Naive thymus-derived CD4-positive, alpha-beta T cell (primary cell): ENCODE results near the gene TRAIP. TPM values are rescaled to one million over a fixed set of nuclear protein-coding genes. Genes with fewer than 3 reads are reported as not detected.

ENCODE experiments used
- ATAC-seq: fragments of 150-1000 bp; cut with Tn5 transposase; 2 replicates; pipeline ENCODE4 v1.10.0; 2021; ENCODE audit warnings: mild to moderate bottlenecking, moderate library complexity
- CTCF ChIA-PET: fragments of 350-600 bp; sonication (Branson Sonifier 250); formaldehyde crosslinking; loops from one replicate; lab custom pipeline; 2021; ENCODE audit warnings: antibody characterized with exemption; lab: Charles Lee
- POLR2A ChIA-PET: fragments of 350-600 bp; sonication (Branson Sonifier 250); formaldehyde crosslinking; loops from one replicate; lab custom pipeline; 2021; ENCODE audit warnings: antibody characterized with exemption, inconsistent platforms; lab: Charles Lee
- DNase-seq, 9 donors: peaks; one replicate each; pipeline versions ENCODE4 v3.0.0 to v3.0.0-alpha.2; 2020 to 2022; ENCODE audit warnings: mixed read lengths in 1 of 9
- H3K27ac ChIP-seq: one replicate; pipeline ENCODE4 v1.7.0; 2013; ENCODE audit warnings: mild to moderate bottlenecking, low read depth, low read length, moderate library complexity
- H3K27me3 ChIP-seq, 2 donors: one replicate each; pipeline ENCODE4 v1.7.0; 2013; ENCODE audit warnings: low read length in 2 of 2, mild to moderate bottlenecking in 2 of 2, moderate library complexity in 2 of 2; ENCODE audit not compliant: control insufficient read depth in 2 of 2, insufficient read depth in 2 of 2
- H3K36me3 ChIP-seq, 3 experiments: 1 replicate in 2 of 3; 2 replicates in 1 of 3; pipeline ENCODE4 v1.7.0; 2013; ENCODE audit warnings: low read length in 3 of 3, mild to moderate bottlenecking in 3 of 3, moderate library complexity in 1 of 3; ENCODE audit not compliant: insufficient read depth in 3 of 3, control insufficient read depth in 2 of 3
- H3K4me1 ChIP-seq, 2 donors: one replicate each; pipeline ENCODE4 v1.7.0; 2013; ENCODE audit warnings: low read length in 2 of 2, mild to moderate bottlenecking in 2 of 2, moderate library complexity in 1 of 2; ENCODE audit not compliant: control insufficient read depth in 2 of 2, insufficient read depth in 2 of 2
- H3K4me3 ChIP-seq: 2 replicates; pipeline ENCODE4 v1.7.0; 2013; ENCODE audit warnings: mild to moderate bottlenecking, low read length
- H3K9me3 ChIP-seq, 3 experiments: 1 replicate in 2 of 3; 2 replicates in 1 of 3; pipeline ENCODE4 v1.7.0; 2013; ENCODE audit warnings: low read length in 3 of 3; ENCODE audit not compliant: control insufficient read depth in 2 of 3
- H3K27ac Mint-ChIP-seq, 9 donors: one replicate each; pipeline ENCODE4 v1.8.0; 2020 to 2022; ENCODE audit warnings: mixed read lengths in 9 of 9, mild to moderate bottlenecking in 8 of 9, moderate library complexity in 5 of 9, inconsistent platforms in 2 of 9
- H3K27me3 Mint-ChIP-seq, 5 donors: one replicate each; pipeline ENCODE4 v1.8.0; 2021 to 2022; ENCODE audit warnings: mixed read lengths in 5 of 5, mild to moderate bottlenecking in 1 of 5
- H3K36me3 Mint-ChIP-seq, 5 donors: one replicate each; pipeline ENCODE4 v1.8.0; 2020 to 2022; ENCODE audit warnings: mixed read lengths in 5 of 5, mild to moderate bottlenecking in 3 of 5, inconsistent platforms in 1 of 5
- H3K4me1 Mint-ChIP-seq, 7 donors: one replicate each; pipeline ENCODE4 v1.8.0; 2020 to 2022; ENCODE audit warnings: mixed read lengths in 7 of 7, mild to moderate bottlenecking in 3 of 7, inconsistent platforms in 1 of 7
- H3K4me3 Mint-ChIP-seq, 10 donors: one replicate each; pipeline ENCODE4 v1.8.0; 2020 to 2022; ENCODE audit warnings: mild to moderate bottlenecking in 10 of 10, mixed read lengths in 10 of 10, moderate library complexity in 6 of 10, inconsistent platforms in 2 of 10
- H3K9me3 Mint-ChIP-seq, 11 donors: one replicate each; pipeline ENCODE4 v1.8.0; 2020 to 2022; ENCODE audit warnings: mixed read lengths in 11 of 11, mild to moderate bottlenecking in 4 of 11, inconsistent platforms in 1 of 11, moderate library complexity in 1 of 11
- intact Hi-C, 2 donors: fragments of 100-400 bp; cut with micrococcal nuclease; formaldehyde crosslinking; loops; one replicate each; pipeline ENCODE4 v1.15.1; 2023
- polyA plus RNA-seq, 2 donors: library from polyadenylated mRNA; unstranded; fragments of 300-500 nt; fragmentation: Illumina TruSeq; gene quantifications; one replicate each; pipeline ENCODE4 v1.2.3, GENCODE V29; 2021
- total RNA-seq, 6 experiments: library from RNA in 5 of 6; stranded (reverse) in 5 of 6; gene quantifications; 1 replicate in 5 of 6; 2 replicates in 1 of 6; pipeline ENCODE4 v1.2.3 and lab custom pipeline; 2021 to 2026

TRAIP gene
- total and polyA plus RNA-seq, 7 experiments from 2014 or later, result 2.7 to 22.5 (median 5.5) TPM

- no peak for ATAC-seq
- Mint-ChIP-seq H3K36me3 (no peaks in the 10 kb centered on the region), H3K9me3 (no peaks in the 10 kb centered on the region), H3K4me3 (no peak overlapping the region), H3K27ac (peak overlapping the region in 1 of 9 donors; percentile 18), H3K27me3 (peaks cover 0 to 7% (median 3%) of the 10 kb centered on the region in 5 donors), H3K4me1 (peaks cover 0 to 6% (median 0%) of the 10 kb centered on the region in 7 donors)
- DNase-seq, result no peak
- ChIA-PET POLR2A (no interaction called here), CTCF (no interaction called here)
- Histone ChIP-seq H3K27me3 (no peaks in the 10 kb centered on the region), H3K4me1 (no peaks in the 10 kb centered on the region), H3K27ac (no peak overlapping the region), H3K4me3 (no peak overlapping the region), H3K9me3 (no peaks in the 10 kb centered on the region), H3K36me3 (no peaks in the 10 kb centered on the region)
- intact Hi-C loops, result no loop called here
These were observed 21.4 kb upstream of the TRAIP start for GRCh38 chr3:49877716-49878115.

GRCh38 chr3:49876567-49876966, 20.2 kb upstream of the TRAIP start:
- no peaks in the 10 kb centered on the region for H3K36me3 Mint-ChIP-seq
- no peak for ATAC-seq
- intact Hi-C loops, result no loop called here
- Histone ChIP-seq H3K27me3 (no peaks in the 10 kb centered on the region), H3K9me3 (no peaks in the 10 kb centered on the region), H3K4me1 (no peaks in the 10 kb centered on the region), H3K27ac (no peak overlapping the region), H3K36me3 (no peaks in the 10 kb centered on the region), H3K4me3 (no peak overlapping the region)
- H3K4me1 Mint-ChIP-seq, result peaks cover 0 to 5% (median 0%) of the 10 kb centered on the region in 7 donors
- POLR2A ChIA-PET, result interaction anchor here (1.2 kb wide), 1 partner anchor 114 kb away, joined by 3 read pairs; no protein-coding TSS in a partner anchor
- H3K27ac Mint-ChIP-seq, result no peak overlapping the region
- no peak for DNase-seq
- H3K27me3 Mint-ChIP-seq, result peaks cover 0 to 7% (median 2%) of the 10 kb centered on the region in 5 donors
- no peaks in the 10 kb centered on the region for H3K9me3 Mint-ChIP-seq
- CTCF ChIA-PET, result no interaction called here
- H3K4me3 Mint-ChIP-seq, result no peak overlapping the region

GRCh38 chr3:49873623-49874022, 17.3 kb upstream of the TRAIP start:
- no peak overlapping the region for H3K4me3 ChIP-seq
- ATAC-seq (no peak), DNase-seq (no peak)
- Mint-ChIP-seq H3K27me3 (peaks cover 3 to 26% (median 11%) of the 10 kb centered on the region in 5 donors), H3K36me3 (no peaks in the 10 kb centered on the region), H3K9me3 (no peaks in the 10 kb centered on the region), H3K27ac (no peak overlapping the region), H3K4me1 (peaks cover 0 to 7% (median 0%) of the 10 kb centered on the region in 7 donors), H3K4me3 (no peak overlapping the region)
- ChIA-PET CTCF (no interaction called here), POLR2A (no interaction called here)
- H3K9me3 ChIP-seq, result no peaks in the 10 kb centered on the region
- H3K36me3 ChIP-seq, result no peaks in the 10 kb centered on the region
- H3K27ac ChIP-seq, result no peak overlapping the region
- H3K27me3 ChIP-seq, result peaks cover 5 to 7% of the 10 kb centered on the region in 2 donors
- intact Hi-C loops, result no loop called here
- H3K4me1 ChIP-seq, result no peaks in the 10 kb centered on the region

GRCh38 chr3:49872801-49873281, 16.5 kb upstream of the TRAIP start:
- H3K4me1 Mint-ChIP-seq, result peaks cover 0 to 7% (median 0%) of the 10 kb centered on the region in 7 donors
- no peak overlapping the region for H3K27ac ChIP-seq
- no peaks in the 10 kb centered on the region for H3K36me3 ChIP-seq
- no peaks in the 10 kb centered on the region for H3K36me3 Mint-ChIP-seq
- intact Hi-C loops, result no loop called here
- H3K27me3 Mint-ChIP-seq, result peaks cover 10 to 34% (median 19%) of the 10 kb centered on the region in 5 donors
- CTCF ChIA-PET, result no interaction called here
- H3K27me3 ChIP-seq, result peaks cover 10 to 15% of the 10 kb centered on the region in 2 donors
- H3K9me3 Mint-ChIP-seq, result no peaks in the 10 kb centered on the region
- no peaks in the 10 kb centered on the region for H3K9me3 ChIP-seq
- ATAC-seq, result peak; percentile 50
- no peak overlapping the region for H3K4me3 Mint-ChIP-seq
- H3K4me3 ChIP-seq, result no peak overlapping the region
- H3K4me1 ChIP-seq, result no peaks in the 10 kb centered on the region
- POLR2A ChIA-PET, result interaction anchor here (1.3 kb wide), 1 partner anchor 9 kb away, joined by 4 read pairs; no protein-coding TSS in a partner anchor
- no peak overlapping the region for H3K27ac Mint-ChIP-seq
- no peak for DNase-seq

- POLR2A ChIA-PET, result interaction anchor here (1.3 kb wide), 1 partner anchor 8 kb away, joined by 4 read pairs; no protein-coding TSS in a partner anchor
- Histone ChIP-seq H3K27me3 (peaks cover 10 to 16% of the 10 kb centered on the region in 2 donors), H3K4me3 (no peak overlapping the region), H3K36me3 (no peaks in the 10 kb centered on the region), H3K9me3 (no peaks in the 10 kb centered on the region), H3K27ac (no peak overlapping the region), H3K4me1 (no peaks in the 10 kb centered on the region)
- intact Hi-C loops, result no loop called here
- H3K27ac Mint-ChIP-seq, result no peak overlapping the region
- CTCF ChIA-PET, result no interaction called here
- H3K36me3 Mint-ChIP-seq, result no peaks in the 10 kb centered on the region
- DNase-seq (no peak), ATAC-seq (no peak)
- H3K9me3 Mint-ChIP-seq, result no peaks in the 10 kb centered on the region
- H3K4me3 Mint-ChIP-seq, result peak overlapping the region in 1 of 10 donors; percentile 13
- peaks cover 20 to 44% (median 31%) of the 10 kb centered on the region in 5 donors for H3K27me3 Mint-ChIP-seq
- peaks cover 0 to 10% (median 0%) of the 10 kb centered on the region in 7 donors for H3K4me1 Mint-ChIP-seq
These were observed 15.3 kb upstream of the TRAIP start for GRCh38 chr3:49871531-49872153.

GRCh38 chr3:49869525-49870126, 13.3 kb upstream of the TRAIP start, which contains the start of gene CAMKV:
TSS of gene CAMKV (minus strand) at chr3:49869906. CDS start at chr3:49862388, 7,518 bp downstream.
- no peak within 1 kb of the TSS for H3K27ac Mint-ChIP-seq
- CTCF ChIA-PET, result interaction anchor here (0.9 kb wide), 1 partner anchor 126 kb away, joined by 4 read pairs; no protein-coding TSS in a partner anchor
- H3K4me3 ChIP-seq, result no peak within 1 kb of the TSS

More at GRCh38 chr3:49869525-49870126, 13.3 kb upstream of the TRAIP start, which contains the start of gene CAMKV:
- DNase-seq, result peak in 7 of 9 donors; percentile 15 to 45 (median 21)
- Histone ChIP-seq H3K36me3 (no peaks in the 10 kb centered on the region), H3K4me1 (no peaks in the 10 kb centered on the region), H3K27ac (no peak within 1 kb of the TSS), H3K27me3 (peaks cover 10 to 16% of the 10 kb centered on the region in 2 donors), H3K9me3 (no peaks in the 10 kb centered on the region)
- Mint-ChIP-seq H3K4me1 (peaks cover 0 to 7% (median 0%) of the 10 kb centered on the region in 7 donors), H3K4me3 (peak within 1 kb of the TSS in 9 of 10 donors; percentile 18 to 65 (median 55)), H3K36me3 (no peaks in the 10 kb centered on the region), H3K27me3 (peaks cover 22 to 58% (median 38%) of the 10 kb centered on the region in 5 donors), H3K9me3 (no peaks in the 10 kb centered on the region)
- POLR2A ChIA-PET, result interaction anchor here (0.7 to 0.8 kb wide), 2 partner anchors 12 to 766 kb away, joined by 3 read pairs; no protein-coding TSS in a partner anchor
- intact Hi-C loops, result no loop called here
- ATAC-seq, result peak; percentile 63
